HPDE6-E6E7 (cell line): ENCODE results near the gene EEFSEC.

Experiments
- DNase-seq: peaks from one replicate; pipeline ENCODE4 v3.0.0; 2011; ENCODE audit warnings: missing footprints; ENCODE audit errors: extremely low spot score

Gene EEFSEC

GRCh38 chr3:128445357-128445756, 292.1 kb downstream of the EEFSEC start:
- DNase-seq: no peak

- no peak for DNase-seq
These were observed 293.5 kb downstream of the EEFSEC start for GRCh38 chr3:128446821-128447220.

DNA sequence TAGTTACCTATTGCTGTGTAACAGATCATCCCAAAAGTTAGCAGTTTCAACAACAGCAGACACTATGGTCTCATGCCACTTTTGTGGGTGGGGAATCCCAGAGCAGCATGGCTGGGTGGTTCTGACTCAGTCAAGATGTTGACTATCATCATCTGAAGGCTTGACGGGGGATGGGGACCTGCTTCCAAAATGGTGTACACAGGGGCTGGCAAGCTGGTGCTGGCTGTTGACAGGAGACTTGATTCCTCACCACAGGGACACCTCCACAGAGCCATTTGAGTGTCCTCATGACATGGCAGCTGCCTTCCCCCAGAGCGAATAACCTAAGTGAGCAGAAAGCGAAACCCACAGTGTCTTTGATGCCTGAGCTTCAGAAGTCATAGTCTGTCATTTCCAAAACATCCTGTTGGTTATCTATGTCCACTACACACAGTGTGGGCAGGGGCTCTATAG, 294.3 kb downstream of the EEFSEC start:
- no peak for DNase-seq

DNA sequence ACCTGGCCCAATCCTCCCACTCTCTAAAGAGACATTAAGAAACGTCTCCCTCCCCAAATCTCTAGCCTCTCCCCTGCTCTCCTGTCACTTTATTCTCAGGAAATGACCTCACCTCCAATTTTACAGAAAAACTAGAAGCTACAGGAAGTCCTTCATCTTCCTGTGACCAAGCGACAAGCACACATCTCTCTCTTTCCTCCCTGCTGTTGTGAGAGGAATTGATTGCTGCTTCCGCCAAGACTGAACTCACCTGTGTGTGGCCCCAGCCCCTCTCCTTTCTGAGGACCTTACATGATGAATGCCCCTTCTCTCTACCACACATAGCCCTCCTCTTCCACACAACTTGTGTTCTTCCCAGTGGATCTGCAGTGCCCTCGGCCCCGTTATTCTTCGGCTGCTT, 295.2 kb downstream of the EEFSEC start:
- DNase-seq: no peak

GRCh38 chr3:128449111-128449638, 295.9 kb downstream of the EEFSEC start:
- no peak for DNase-seq

DNA sequence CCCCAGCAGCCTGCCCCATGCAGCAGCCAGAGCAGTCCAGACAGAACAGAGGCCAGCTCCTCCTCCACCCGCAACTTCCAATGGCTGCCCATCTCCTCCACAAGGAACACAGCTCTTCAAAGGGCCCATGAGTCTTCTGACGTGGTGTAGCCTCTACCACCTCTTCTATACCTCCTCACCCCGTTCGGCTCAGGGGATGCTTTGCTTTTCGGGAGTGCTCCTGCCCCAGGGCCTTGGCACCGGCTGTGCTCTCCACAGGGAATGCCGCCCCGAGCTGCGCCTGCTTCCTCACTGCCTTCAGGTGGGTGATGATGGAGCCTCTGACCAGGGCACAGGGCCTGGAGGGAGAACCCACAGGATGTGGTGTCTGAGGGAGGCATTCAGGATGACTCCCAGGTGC, 298.8 kb downstream of the EEFSEC start:
- no peak for DNase-seq

DNA sequence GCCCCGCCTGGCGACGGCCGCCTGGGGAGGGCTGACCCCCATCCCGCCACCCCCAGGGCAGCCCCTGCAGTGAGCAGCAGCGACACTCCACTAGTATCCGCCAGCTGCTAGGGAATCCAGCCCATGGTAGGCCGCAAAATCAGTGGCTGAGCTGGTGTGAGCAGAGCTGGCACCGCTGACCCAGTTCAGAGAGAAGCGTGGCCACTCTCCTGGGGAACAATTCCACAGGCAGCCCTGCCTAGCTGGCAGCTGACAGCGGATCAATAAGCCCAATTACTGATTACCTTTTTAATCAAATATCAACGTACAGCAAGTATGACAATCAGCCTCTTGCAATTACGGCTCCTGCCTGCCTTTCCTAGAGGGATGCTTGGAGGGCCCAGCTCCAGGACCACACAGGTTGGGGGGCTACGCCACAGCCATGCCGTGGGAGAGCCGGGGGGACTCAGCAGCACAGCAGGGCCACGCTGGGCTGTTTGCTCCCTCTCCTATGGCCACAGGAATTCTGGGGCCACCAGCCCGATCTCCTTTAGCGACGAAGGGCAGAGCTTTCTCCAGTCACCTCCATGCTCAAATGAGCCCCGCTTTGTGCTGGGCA, 299.5 kb downstream of the EEFSEC start:
- no peak for DNase-seq

GRCh38 chr3:128453501-128454309, 300.4 kb downstream of the EEFSEC start:
- no peak for DNase-seq

- no peak for DNase-seq
These were observed 301.0 kb downstream of the EEFSEC start for GRCh38 chr3:128454310-128454618.

- DNase-seq: no peak
These were observed 301.8 kb downstream of the EEFSEC start for GRCh38 chr3:128455116-128455515.

DNA sequence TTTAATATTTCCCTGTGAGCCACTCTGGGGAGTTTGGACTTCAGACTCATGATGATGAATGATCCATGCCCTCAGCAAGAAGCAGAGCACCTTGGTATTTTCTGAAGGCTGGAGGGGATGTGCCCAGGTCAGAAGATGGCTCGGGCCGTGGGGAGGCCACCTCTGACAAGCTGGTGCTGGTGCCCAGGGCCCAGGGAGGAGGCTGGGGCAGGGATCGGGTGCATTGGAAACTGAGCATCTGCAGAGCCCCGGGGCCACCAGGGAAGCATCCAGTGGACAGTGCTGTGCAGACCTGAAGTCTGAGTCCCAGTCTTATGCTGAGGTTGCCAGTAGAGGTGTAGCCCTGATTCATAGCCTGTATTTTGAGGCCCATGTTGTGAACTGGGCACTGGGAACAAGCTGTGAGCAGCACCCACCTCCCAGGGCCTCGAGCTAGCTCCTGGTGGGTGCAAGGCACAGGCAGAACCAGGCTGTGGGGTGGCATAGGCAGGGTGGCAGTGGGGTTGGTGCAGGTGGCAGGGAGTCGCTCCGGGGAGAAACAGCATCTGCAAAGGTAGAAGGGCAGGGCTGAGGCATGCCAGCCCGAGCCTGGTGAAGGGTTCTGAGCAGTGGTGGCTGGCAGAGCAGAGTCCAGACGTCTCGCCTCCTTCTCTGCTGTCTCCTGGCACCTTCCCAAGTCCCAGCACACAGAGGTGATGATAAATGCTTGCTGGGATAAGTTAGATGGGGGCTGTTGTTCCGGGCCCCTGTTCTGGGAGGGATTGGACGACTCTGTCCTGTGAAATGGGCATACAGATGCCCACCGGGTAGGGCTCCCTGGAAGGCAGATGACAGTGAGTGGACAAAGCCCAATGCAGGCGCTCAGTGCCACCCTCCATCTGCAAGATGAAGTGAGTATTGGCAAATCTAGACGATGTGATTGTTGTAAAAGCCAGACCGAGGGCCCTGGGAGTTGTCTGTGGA, 302.8 kb downstream of the EEFSEC start:
- no peak for DNase-seq

GRCh38 chr3:128456776-128457715, 303.8 kb downstream of the EEFSEC start:
- DNase-seq: no peak

DNA sequence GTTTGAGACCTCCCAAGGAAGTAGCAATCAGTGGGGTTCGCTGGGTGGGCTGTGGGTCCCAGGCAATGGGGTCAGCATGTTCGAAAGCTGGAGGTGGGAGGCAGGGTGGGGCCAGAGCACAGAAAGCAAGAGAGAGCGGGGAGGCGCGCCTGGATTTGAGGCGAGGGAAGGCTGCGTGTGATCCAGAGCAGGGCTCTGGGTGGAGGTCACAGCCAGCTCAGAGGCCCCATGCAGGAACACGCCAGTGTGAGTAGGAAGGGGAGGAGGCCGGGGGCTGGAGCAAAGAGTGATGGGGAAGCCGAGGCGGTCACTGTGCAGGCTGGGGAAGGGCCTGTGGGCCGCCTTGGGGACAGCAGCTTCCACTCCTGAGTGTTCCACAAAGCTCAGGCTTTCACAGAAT, 304.7 kb downstream of the EEFSEC start:
- no peak for DNase-seq
